Measurements from ENCODE around the gene CRIM1. TPM values are rescaled to one million over a fixed set of nuclear protein-coding genes. Genes with fewer than 3 reads are reported as not detected.

Gene CRIM1
- polyA plus RNA-seq, 4 donors = 0.89 to 26.2 (median 9.2) TPM

DNA sequence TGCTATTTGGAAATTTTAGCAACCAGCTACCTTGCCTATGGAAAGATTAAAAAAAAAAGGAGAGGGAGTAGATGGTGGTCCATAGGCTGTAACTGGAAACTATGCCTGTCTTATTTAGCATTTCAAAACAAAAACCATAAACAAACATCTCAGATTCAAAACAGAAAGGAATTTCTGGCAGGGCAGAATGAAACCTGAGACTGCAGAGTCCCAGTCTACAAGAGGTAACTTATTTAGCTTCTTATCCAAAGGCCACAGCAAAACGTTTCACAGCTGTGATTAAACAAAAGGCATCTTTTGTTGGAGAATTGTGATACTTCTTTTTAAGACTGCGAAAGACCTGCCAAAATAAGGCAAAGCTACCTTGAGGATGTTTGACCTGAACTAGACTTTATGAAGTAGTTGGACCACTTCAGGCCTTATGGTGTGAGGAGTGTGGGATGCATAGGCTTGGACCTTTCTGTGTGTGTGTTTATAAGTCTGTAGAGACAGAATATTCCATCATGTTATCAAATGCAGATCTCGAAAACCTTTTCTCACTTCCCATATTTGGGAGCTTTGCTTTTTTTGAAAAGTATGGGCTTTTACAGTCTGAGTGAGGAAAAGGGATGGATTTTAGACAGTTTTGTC, 11.0 kb downstream of the CRIM1 start:
- 63 to 66% (median 65%) methylated on average over 3 of the region's 3 CpGs for WGBS, 3 donors
- H3K27me3 ChIP-seq (ENCODE audit: control insufficient read depth in 3 of 3, insufficient read depth in 3 of 3, low read length in 3 of 3) = no peaks in the 10 kb centered on the region
- H3K36me3 ChIP-seq (ENCODE audit: control insufficient read depth in 3 of 3, insufficient read depth in 2 of 3, low read depth in 1 of 3, low read length in 3 of 3) = no peaks in the 10 kb centered on the region
- no peak for FAIRE-seq
- H3K4me3 ChIP-seq (ENCODE audit: low read depth in 1 of 3, low read length in 3 of 3) = no peak overlapping the region
- no peak overlapping the region for H3K27ac ChIP-seq (ENCODE audit: low read depth in 1 of 3, low read length in 2 of 3)
- no peaks in the 10 kb centered on the region for H3K9me3 ChIP-seq (ENCODE audit: control insufficient read depth in 2 of 2, insufficient read depth in 1 of 2, low read depth in 1 of 2, low read length in 1 of 2)
- DNase-seq = no peak
- peaks cover 2 to 31% (median 23%) of the 10 kb centered on the region in 3 donors for H3K4me1 ChIP-seq (ENCODE audit: control insufficient read depth in 3 of 3, insufficient read depth in 2 of 3, low read depth in 1 of 3, low read length in 2 of 3)

DNA sequence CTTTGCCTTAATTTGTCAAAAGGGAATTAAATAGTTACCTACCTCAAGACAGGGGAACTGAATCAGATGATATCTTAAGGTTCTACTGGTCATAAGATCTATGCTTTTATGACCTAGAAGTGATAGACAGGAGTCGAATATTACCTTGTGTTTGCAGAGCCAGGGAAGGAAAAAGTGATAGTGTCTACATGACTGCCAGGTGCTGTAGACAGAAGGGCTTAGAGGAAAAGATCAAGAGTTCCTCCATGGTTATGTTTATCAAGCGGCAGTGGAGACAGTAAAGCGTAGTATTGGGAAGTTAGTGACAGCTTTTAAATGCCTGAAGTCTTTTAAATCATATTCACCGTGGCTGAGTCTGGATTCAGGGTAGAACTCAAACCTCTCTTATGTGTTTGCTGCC, 11.9 kb downstream of the CRIM1 start:
- DNase-seq = peak; percentile 59 to 60
- Histone ChIP-seq H3K4me1 (ENCODE audit: control insufficient read depth in 3 of 3, insufficient read depth in 2 of 3, low read depth in 1 of 3, low read length in 2 of 3) (peaks cover 5 to 32% (median 30%) of the 10 kb centered on the region in 3 donors), H3K4me3 (ENCODE audit: low read depth in 1 of 3, low read length in 3 of 3) (no peak overlapping the region), H3K27me3 (ENCODE audit: control insufficient read depth in 3 of 3, insufficient read depth in 3 of 3, low read length in 3 of 3) (no peaks in the 10 kb centered on the region), H3K36me3 (ENCODE audit: control insufficient read depth in 3 of 3, insufficient read depth in 2 of 3, low read depth in 1 of 3, low read length in 3 of 3) (no peaks in the 10 kb centered on the region), H3K9me3 (ENCODE audit: control insufficient read depth in 2 of 2, insufficient read depth in 1 of 2, low read depth in 1 of 2, low read length in 1 of 2) (no peaks in the 10 kb centered on the region), H3K27ac (ENCODE audit: low read depth in 1 of 3, low read length in 2 of 3) (peak overlapping the region in 1 of 3 donors; percentile 30)
- FAIRE-seq = no peak
- WGBS, 3 donors = 14 to 54% (median 29%) methylated on average over 4 of the region's 4 CpGs

DNA sequence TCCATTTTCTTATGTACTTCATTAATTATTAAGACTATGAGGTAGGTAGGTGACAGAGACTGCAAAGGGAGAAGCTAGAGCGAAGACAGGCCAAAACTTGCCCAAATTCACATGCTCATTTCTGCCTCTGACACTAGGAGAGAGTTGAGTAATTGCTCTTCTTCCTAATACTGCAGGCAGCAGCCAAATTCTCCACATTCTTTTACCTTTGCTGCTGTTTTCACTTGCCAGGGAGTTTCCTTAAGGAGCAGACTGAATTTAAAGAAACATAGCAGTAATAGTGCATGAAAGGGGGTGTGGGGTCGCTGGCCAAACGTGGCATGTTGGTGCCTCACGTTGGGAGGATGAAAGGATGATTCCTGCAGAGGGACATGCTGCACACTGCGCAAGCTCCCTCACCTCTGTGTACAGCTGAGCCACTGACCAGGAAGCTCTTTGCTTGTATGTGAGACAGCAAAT, 12.3 kb downstream of the CRIM1 start:
- peaks cover 7 to 34% (median 33%) of the 10 kb centered on the region in 3 donors for H3K4me1 ChIP-seq (ENCODE audit: control insufficient read depth in 3 of 3, insufficient read depth in 2 of 3, low read depth in 1 of 3, low read length in 2 of 3)
- H3K9me3 ChIP-seq (ENCODE audit: control insufficient read depth in 2 of 2, insufficient read depth in 1 of 2, low read depth in 1 of 2, low read length in 1 of 2) = no peaks in the 10 kb centered on the region
- 34 to 49% (median 37%) methylated on average over 5 of the region's 5 CpGs for WGBS, 3 donors
- H3K27ac ChIP-seq (ENCODE audit: low read depth in 1 of 3, low read length in 2 of 3) = peak overlapping the region in 2 of 3 donors; percentile 17 to 30
- no peak overlapping the region for H3K4me3 ChIP-seq (ENCODE audit: low read depth in 1 of 3, low read length in 3 of 3)
- no peaks in the 10 kb centered on the region for H3K36me3 ChIP-seq (ENCODE audit: control insufficient read depth in 3 of 3, insufficient read depth in 2 of 3, low read depth in 1 of 3, low read length in 3 of 3)
- no peaks in the 10 kb centered on the region for H3K27me3 ChIP-seq (ENCODE audit: control insufficient read depth in 3 of 3, insufficient read depth in 3 of 3, low read length in 3 of 3)
- FAIRE-seq = no peak
- no peak for DNase-seq

DNA sequence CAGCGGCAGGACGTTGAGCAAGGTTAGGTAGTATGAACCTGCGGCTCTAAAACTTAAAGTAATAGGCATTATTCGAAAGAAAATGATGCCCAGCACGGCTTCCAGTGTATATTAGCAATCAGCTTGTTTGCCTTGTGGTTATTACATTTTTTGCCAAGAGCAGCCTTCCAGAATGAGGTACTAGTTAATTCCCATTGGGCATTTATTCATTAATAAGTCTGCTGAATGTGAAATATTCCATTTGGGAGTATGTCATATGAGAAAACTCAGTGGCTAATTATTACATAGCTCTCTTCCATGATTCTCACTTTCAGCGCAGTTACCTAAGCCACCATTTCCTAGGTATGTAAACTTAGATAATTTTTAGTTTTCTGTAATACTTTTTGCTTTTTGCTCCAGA, 12.9 kb downstream of the CRIM1 start:
- H3K27ac ChIP-seq (ENCODE audit: low read depth in 1 of 3, low read length in 2 of 3) = no peak overlapping the region
- 72 to 79% (median 74%) methylated on average over 6 of the region's 6 CpGs for WGBS, 3 donors
- no peaks in the 10 kb centered on the region for H3K36me3 ChIP-seq (ENCODE audit: control insufficient read depth in 3 of 3, insufficient read depth in 2 of 3, low read depth in 1 of 3, low read length in 3 of 3)
- DNase-seq = no peak
- H3K9me3 ChIP-seq (ENCODE audit: control insufficient read depth in 2 of 2, insufficient read depth in 1 of 2, low read depth in 1 of 2, low read length in 1 of 2) = no peaks in the 10 kb centered on the region
- no peak overlapping the region for H3K4me3 ChIP-seq (ENCODE audit: low read depth in 1 of 3, low read length in 3 of 3)
- FAIRE-seq = no peak
- no peaks in the 10 kb centered on the region for H3K27me3 ChIP-seq (ENCODE audit: control insufficient read depth in 3 of 3, insufficient read depth in 3 of 3, low read length in 3 of 3)
- H3K4me1 ChIP-seq (ENCODE audit: control insufficient read depth in 3 of 3, insufficient read depth in 2 of 3, low read depth in 1 of 3, low read length in 2 of 3) = peaks cover 7 to 39% (median 38%) of the 10 kb centered on the region in 3 donors

DNA sequence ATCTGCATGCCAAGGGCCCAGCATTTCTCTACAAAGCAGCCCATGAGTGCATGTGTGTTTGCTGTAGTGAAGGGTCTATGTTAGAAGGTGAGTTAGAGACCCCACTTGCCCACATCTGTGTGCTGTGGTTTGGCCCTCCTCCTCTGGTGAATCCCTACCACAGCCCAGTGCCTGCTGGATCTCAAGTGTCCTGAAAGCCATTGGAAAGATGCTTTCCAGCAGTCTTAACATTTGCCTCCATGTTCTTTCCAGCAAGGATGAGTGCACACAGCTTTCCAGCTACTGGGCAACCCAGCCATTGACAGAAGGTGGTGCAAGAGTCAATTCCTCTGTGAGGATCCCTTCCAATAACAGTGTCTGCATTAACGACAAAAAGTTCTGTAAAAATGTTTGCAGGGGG, 13.6 kb downstream of the CRIM1 start:
- DNase-seq = no peak
- H3K36me3 ChIP-seq (ENCODE audit: control insufficient read depth in 3 of 3, insufficient read depth in 2 of 3, low read depth in 1 of 3, low read length in 3 of 3) = no peaks in the 10 kb centered on the region
- no peak overlapping the region for H3K27ac ChIP-seq (ENCODE audit: low read depth in 1 of 3, low read length in 2 of 3)
- peaks cover 9 to 44% (median 44%) of the 10 kb centered on the region in 3 donors for H3K4me1 ChIP-seq (ENCODE audit: control insufficient read depth in 3 of 3, insufficient read depth in 2 of 3, low read depth in 1 of 3, low read length in 2 of 3)
- WGBS, 3 donors = 75 to 88% (median 80%) methylated on average over 1 of the region's 1 CpG
- no peak for FAIRE-seq
- H3K27me3 ChIP-seq (ENCODE audit: control insufficient read depth in 3 of 3, insufficient read depth in 3 of 3, low read length in 3 of 3) = no peaks in the 10 kb centered on the region
- H3K9me3 ChIP-seq (ENCODE audit: control insufficient read depth in 2 of 2, insufficient read depth in 1 of 2, low read depth in 1 of 2, low read length in 1 of 2) = no peaks in the 10 kb centered on the region
- no peak overlapping the region for H3K4me3 ChIP-seq (ENCODE audit: low read depth in 1 of 3, low read length in 3 of 3)

DNA sequence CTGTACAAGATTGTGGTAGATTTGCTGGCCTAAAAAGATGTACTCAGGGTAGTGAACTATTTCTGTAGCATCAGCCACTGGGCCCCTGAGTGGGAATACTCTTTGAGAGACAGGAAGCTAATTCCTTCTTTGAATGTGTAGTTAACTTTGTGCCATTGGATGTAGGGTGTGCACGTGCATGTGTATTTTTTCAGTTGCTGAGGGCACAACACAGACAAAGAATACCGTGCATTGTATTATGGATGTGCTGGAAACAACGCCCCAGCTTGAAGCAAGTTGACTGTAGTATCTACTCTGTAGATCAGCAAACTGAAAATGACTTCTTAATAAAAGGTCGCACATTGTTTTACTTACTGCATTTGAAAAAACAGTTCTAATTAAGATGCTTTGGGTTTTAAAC, 14.1 kb downstream of the CRIM1 start:
- FAIRE-seq (no peak), DNase-seq (no peak)
- Histone ChIP-seq H3K4me3 (ENCODE audit: low read depth in 1 of 3, low read length in 3 of 3) (no peak overlapping the region), H3K4me1 (ENCODE audit: control insufficient read depth in 3 of 3, insufficient read depth in 2 of 3, low read depth in 1 of 3, low read length in 2 of 3) (peaks cover 9 to 45% (median 44%) of the 10 kb centered on the region in 3 donors), H3K27me3 (ENCODE audit: control insufficient read depth in 3 of 3, insufficient read depth in 3 of 3, low read length in 3 of 3) (no peaks in the 10 kb centered on the region), H3K9me3 (ENCODE audit: control insufficient read depth in 2 of 2, insufficient read depth in 1 of 2, low read depth in 1 of 2, low read length in 1 of 2) (no peaks in the 10 kb centered on the region), H3K27ac (ENCODE audit: low read depth in 1 of 3, low read length in 2 of 3) (no peak overlapping the region), H3K36me3 (ENCODE audit: control insufficient read depth in 3 of 3, insufficient read depth in 2 of 3, low read depth in 1 of 3, low read length in 3 of 3) (no peaks in the 10 kb centered on the region)
- 60 to 74% (median 63%) methylated on average over 4 of the region's 4 CpGs for WGBS, 3 donors

DNA sequence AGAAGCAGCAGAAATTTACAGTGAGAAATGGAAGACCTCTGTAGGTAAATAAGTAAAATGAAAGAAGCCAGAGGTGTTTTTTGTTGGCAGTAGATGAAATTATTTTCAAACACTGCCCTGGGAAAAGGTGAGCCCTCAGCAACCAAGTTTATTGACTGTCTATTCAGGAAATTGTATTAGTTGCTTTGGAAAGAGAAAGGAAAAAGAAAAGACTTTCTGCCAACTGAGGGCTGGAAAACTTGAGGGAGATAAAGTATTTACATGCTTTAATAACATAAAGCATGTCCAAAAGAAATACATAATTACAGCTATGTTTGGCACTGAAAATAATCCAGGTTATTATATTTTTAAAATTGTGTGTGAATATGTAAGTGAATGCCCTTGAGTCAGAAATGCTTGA, 14.7 kb downstream of the CRIM1 start:
- FAIRE-seq = no peak
- no peaks in the 10 kb centered on the region for H3K27me3 ChIP-seq (ENCODE audit: control insufficient read depth in 3 of 3, insufficient read depth in 3 of 3, low read length in 3 of 3)
- no peak overlapping the region for H3K4me3 ChIP-seq (ENCODE audit: low read depth in 1 of 3, low read length in 3 of 3)
- no peaks in the 10 kb centered on the region for H3K36me3 ChIP-seq (ENCODE audit: control insufficient read depth in 3 of 3, insufficient read depth in 2 of 3, low read depth in 1 of 3, low read length in 3 of 3)
- no peaks in the 10 kb centered on the region for H3K9me3 ChIP-seq (ENCODE audit: control insufficient read depth in 2 of 2, insufficient read depth in 1 of 2, low read depth in 1 of 2, low read length in 1 of 2)
- H3K27ac ChIP-seq (ENCODE audit: low read depth in 1 of 3, low read length in 2 of 3) = no peak overlapping the region
- DNase-seq = no peak
- peaks cover 9 to 45% (median 44%) of the 10 kb centered on the region in 3 donors for H3K4me1 ChIP-seq (ENCODE audit: control insufficient read depth in 3 of 3, insufficient read depth in 2 of 3, low read depth in 1 of 3, low read length in 2 of 3)

DNA sequence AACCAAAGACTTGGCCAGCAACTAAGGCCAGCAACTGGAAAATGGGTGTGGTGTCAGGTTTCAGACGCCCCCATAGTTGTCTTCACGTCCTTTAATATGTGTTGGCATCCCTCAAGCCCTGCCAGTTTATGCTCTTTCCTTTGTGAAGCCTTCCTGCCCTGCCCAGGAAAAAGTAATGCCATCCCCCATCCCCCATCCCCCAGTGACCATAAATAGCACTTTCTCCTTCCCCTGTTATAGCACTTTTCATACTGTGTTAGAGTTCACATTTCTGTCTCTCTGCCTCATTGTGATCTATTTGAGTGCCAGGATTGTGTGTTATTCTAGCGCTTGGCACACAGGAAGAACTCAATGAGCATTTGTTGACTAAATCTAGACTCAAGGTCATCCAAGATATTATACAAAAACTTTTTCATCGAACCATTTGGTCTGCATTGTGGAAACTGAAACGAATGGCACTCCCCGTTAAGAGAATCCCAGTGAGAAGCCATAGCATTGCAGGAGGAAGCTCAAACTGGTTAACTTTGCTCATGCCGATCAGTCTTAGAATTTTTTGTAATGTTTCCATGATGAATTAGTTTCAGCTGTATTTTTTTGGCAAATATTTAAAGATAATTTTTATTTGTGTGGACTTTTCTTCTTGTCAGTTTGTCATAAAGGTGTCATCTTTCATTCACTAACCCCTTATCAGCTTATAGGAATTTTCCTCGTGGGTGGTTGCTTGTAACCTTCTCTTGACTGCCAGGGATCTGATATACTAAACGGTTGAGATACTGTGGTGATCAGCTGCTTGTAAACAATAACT, 15.7 kb downstream of the CRIM1 start:
- H3K9me3 ChIP-seq (ENCODE audit: control insufficient read depth in 2 of 2, insufficient read depth in 1 of 2, low read depth in 1 of 2, low read length in 1 of 2) = no peaks in the 10 kb centered on the region
- H3K36me3 ChIP-seq (ENCODE audit: control insufficient read depth in 3 of 3, insufficient read depth in 2 of 3, low read depth in 1 of 3, low read length in 3 of 3) = no peaks in the 10 kb centered on the region
- FAIRE-seq (no peak), DNase-seq (peak in 1 of 2 donors; percentile 26)
- WGBS, 3 donors = 29 to 39% (median 32%) methylated on average over 9 of the region's 9 CpGs
- no peak overlapping the region for H3K4me3 ChIP-seq (ENCODE audit: low read depth in 1 of 3, low read length in 3 of 3)
- H3K4me1 ChIP-seq (ENCODE audit: control insufficient read depth in 3 of 3, insufficient read depth in 2 of 3, low read depth in 1 of 3, low read length in 2 of 3) = peaks cover 9 to 49% (median 45%) of the 10 kb centered on the region in 3 donors
- no peaks in the 10 kb centered on the region for H3K27me3 ChIP-seq (ENCODE audit: control insufficient read depth in 3 of 3, insufficient read depth in 3 of 3, low read length in 3 of 3)
- H3K27ac ChIP-seq (ENCODE audit: low read depth in 1 of 3, low read length in 2 of 3) = peak overlapping the region in 2 of 3 donors; percentile 1 to 46
